ENCODE measurements around the gene VKORC1.
"Not testable (repeated sequence)": the region's sequence is repeated elsewhere in the genome, so short reads cannot be mapped to it uniquely, and the experiment has no call there.

VKORC1 gene

DNA sequence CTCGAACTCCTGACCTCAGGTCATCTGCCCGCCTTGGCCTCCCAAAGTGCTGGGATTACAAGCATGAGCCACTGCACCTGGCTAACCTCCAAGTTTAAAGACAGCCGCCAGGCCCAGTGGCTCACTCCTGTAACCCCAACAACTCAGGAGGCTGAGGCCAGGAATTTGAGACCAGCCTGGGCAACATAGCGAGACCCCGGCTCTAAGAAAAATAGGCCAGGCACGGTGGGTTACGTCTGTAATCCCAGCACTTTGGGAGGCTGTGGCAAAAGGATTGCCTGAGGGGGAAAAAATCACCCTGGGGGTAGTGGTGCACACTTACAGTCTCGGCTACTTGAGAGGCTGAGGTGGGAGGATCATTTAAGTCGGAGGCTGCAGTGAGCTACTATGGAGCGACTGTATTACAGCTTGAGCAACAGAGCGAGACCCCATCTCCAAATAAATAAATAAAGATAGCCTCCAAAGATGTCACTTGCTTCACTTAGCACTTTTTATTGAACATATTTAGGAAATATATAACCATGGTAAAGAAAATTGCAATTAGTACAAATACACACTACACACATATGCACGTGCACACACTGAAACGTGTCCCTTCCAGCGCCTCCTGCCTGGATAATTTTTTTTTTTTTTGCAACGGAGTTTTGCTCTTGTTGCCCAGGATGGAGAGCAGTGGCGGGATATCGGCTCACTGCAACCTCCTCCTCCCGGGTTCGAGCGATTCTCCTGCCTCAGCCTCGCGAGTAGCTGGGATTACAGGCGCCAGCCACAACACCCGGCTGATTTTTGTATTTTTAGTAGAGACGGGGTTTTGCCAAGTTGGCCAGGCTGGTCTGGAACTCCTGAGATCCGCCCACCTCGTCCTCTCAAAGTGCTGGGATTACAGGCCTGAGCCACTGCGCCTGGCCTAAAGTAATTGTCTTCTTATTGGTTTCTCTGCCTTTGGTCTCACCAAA lies 12.2 kb upstream of the VKORC1 start:
- no peak for DNase-seq

GRCh38 chr16:31105677-31106213 lies 11.1 kb upstream of the VKORC1 start:
- DNase-seq, result peak; percentile 73

DNA sequence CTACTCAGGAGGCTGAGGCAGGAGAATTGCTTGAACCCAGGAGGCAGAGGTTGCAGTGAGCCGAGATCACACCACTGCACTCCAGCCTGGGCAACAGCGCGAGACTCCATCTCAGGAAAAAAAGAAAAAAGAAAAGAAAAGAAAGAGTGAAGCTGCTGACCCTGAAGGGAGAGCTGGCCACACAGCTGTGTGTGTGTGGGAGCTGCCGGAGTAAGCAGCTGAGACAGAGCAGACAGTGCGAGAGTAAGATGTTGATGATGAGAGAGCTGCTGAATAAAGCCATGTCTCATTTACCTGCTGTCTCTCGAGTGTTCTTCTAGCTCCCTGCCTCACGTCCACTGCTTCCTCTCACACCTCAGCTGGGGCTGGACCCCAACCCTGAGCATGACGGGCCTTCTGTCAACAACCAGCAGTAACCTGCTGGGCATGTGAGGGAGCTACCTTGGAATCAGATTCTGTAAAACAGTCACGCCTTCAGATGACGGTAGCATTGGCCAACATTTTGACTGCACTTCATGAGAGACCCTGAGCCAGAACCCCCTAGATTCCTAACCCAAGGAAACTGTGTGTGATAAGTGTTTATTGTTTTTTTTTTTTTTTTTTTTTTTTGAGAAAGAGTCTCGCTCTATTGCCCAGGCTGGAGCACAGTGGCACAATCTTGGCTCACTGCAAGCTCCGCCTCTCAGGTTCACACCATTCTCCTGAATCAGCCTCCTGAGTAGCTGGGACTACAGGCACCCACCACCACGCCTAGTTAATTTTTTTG lies 6.5 kb upstream of the VKORC1 start:
- DNase-seq, result not testable (repeated sequence)

DNA sequence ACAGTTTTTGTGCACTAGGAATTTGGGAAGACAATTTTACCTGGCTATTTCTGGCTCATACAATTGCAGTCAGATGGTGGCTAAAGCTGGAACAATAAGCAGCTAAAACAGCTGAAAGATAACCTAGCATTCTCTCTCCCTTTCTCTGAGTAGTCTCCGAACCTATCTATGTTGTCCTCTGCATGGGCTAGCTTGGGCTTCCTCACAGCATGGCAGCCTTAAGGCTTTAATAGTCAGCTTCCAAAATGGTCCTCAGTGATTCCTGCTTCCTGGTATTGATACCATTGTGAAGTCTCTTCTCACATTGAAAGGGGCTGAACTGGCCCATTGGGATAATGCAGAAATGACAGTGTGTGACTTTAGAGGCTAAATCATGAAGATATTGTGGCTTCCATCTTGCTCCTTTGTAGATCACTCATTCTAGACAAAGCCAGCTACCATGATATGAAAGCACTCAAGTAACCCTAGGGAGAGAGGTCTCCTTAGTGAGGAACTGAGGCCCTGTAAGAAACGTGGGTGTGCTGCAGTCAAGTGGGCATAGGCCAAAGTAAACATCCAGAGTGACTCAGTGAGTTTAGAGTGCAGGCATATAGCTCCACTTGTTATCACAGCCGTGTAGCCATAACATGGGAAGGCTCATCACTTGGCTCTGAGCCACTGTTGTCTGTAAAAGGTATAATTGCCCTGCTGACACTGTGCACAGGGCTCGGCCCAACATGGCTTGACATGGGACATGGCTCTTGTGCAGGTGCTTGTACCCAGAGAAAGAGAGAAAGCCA lies 5.5 kb upstream of the VKORC1 start:
- DNase-seq, result peak; percentile 17

- DNase-seq, result no peak
Observed at GRCh38 chr16:31094088-31094423, 541 bp downstream of the VKORC1 start.

GRCh38 chr16:31093132-31093703 lies 1.4 kb downstream of the VKORC1 start:
- peak; percentile 13 for DNase-seq

- no peak for DNase-seq
Observed at GRCh38 chr16:31092330-31092729, 2.3 kb downstream of the VKORC1 start.

GRCh38 chr16:31090540-31090939 lies 4.1 kb downstream of the VKORC1 start:
- DNase-seq, result no peak

GRCh38 chr16:31089199-31089598 lies 5.4 kb downstream of the VKORC1 start:
- DNase-seq, result no peak

DNA sequence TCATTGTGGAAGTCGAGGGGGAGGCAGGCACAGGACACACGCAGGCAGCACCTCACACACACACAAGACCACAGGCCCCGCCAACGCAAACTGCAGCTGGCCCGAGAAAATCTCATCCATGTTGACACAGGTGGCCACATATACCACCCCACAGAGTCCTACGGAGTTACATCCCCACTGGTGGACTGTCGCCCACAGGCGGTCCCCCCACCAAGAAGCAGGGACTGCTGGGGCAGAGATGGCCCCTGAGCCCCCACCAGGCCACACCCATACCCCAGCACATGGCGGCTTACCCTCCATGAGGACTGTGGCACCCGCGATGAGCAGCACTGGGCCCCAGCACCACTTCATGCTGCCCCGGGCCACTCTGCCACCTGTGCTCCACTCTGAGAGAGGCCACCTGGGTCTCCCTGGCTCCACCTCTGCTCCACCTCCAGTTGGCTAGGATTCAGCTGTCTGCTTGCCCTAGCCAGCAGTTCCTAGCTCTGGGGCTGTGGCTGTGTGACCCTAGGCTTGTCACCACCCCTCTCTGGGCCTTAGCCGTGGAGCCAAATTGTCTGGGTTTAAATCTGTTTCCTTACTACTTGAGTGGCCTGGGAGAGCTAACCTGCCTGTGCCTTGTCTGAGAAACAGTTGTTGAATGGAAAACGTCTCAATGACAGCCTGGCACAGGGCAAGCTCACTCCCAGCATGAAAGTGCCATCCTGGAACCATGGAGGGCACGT lies 6.0 kb downstream of the VKORC1 start, which contains the start of gene PRSS53:
PRSS53 (minus strand) TSS at position 485 of the 725 bp plus-strand sequence; CDS start at position 351, 134 bp downstream.
- no peak for DNase-seq

DNA sequence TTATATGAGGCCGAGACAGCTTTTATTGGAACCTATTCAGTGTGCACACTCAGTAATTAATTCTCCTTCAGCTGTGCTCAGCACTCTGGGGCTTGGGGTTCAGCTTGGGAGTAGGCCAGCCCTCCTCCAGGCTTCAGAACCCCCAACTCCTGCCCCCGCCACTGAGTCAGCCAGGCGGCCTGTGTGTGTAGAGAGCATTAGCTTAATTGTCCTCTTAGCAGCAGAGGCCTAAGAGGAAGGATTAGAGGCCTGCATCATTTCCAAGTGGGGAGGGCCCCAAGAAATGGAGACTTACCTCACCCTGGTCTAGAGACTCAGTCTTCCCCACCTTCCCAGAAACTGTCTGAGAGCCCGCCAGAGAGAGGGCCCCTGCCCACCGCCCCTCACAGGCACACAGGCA lies 6.6 kb downstream of the VKORC1 start:
- DNase-seq, result no peak

GRCh38 chr16:31087481-31087880 lies 7.1 kb downstream of the VKORC1 start:
- DNase-seq, result no peak

DNA sequence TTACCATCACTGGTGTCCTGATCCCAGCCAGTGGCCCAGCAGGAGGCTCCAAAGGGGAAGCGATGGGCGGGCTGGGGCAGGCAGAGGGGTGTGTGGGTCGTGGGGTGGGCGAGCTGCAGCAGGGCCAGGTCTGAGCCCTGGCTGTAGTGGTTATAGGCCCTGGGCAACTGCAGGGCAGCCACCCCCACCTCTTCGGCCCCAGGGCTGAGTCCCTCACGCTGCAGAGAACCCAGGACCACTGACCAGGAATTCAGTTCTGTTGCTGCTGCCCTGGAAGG lies 8.0 kb downstream of the VKORC1 start:
- DNase-seq, result no peak

GRCh38 chr16:31085873-31086628 lies 8.5 kb downstream of the VKORC1 start:
- DNase-seq, result no peak

GRCh38 chr16:31085411-31085810 lies 9.2 kb downstream of the VKORC1 start:
- no peak for DNase-seq

- DNase-seq, result no peak
Observed at GRCh38 chr16:31084584-31085302, 9.9 kb downstream of the VKORC1 start.

DNA sequence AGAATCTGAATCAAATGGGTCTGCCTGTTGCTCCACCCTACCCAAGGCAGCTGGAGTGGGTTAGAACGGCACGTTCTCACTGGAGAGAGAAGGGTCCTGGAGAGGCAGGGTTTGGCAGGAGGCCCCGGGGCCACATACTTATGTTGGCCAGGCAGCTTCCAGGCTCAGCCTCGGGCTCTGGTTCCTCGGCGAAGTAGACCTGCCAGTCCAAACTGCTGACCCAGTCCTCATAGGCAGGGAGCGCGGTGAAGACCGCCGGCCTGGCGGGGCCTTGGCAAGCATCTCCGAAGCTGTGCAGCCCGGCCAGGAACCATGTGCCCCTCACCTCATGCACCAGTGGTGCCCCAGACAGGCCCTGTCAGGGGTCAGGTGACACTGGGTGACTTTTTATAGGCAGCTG lies 10.6 kb downstream of the VKORC1 start:
- no peak for DNase-seq

GRCh38 chr16:31083556-31083955 lies 11.0 kb downstream of the VKORC1 start:
- no peak for DNase-seq

GRCh38 chr16:31083081-31083480 lies 11.5 kb downstream of the VKORC1 start:
- DNase-seq, result no peak

- DNase-seq, result no peak
Observed at GRCh38 chr16:31082368-31083045, 12.1 kb downstream of the VKORC1 start.

Measured in inflammatory macrophage treated with lipopolysaccharide for 4 hours (primary cell).